Retinal pigment epithelial cell (primary cell): ENCODE results near the gene CCDC149.

Source experiments
- DNase-seq: peaks from one replicate; pipeline ENCODE4 v3.0.0-alpha.2; 2010; ENCODE audit warnings: low read depth
- H3K4me3 ChIP-seq: 2 replicates; pipeline ENCODE4 v1.5.1; 2011; ENCODE audit warnings: mild to moderate bottlenecking, low read length, control low read depth, moderate library complexity
- TF ChIP-seq, protein P1 (sequence below): conservative IDR thresholded peaks from 2 replicates; pipeline ENCODE4 v1.5.1; 2011; ENCODE audit warnings: low read depth, low read length, control low read depth, inconsistent platforms

CCDC149 gene

DNA sequence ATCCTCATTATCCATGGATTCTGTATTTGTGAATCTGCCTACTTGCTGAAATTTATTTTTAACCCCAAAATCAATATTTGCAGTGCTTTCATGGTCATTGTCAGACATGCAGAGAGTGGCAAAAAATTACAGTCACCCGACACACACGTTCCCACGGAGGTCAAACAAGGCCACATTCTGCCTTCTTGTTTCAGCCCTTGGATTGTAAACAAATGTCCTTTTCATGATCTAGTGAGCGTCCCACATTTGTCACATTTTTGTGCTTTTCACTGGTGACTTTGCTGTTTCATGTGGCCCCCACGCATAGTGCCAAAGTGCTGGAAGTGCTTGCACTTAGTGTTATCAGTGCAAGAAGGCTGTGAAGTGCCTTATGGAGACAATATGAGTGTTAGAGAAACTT lies 72.5 kb downstream of the CCDC149 start:
- TF ChIP-seq, protein P1, sequence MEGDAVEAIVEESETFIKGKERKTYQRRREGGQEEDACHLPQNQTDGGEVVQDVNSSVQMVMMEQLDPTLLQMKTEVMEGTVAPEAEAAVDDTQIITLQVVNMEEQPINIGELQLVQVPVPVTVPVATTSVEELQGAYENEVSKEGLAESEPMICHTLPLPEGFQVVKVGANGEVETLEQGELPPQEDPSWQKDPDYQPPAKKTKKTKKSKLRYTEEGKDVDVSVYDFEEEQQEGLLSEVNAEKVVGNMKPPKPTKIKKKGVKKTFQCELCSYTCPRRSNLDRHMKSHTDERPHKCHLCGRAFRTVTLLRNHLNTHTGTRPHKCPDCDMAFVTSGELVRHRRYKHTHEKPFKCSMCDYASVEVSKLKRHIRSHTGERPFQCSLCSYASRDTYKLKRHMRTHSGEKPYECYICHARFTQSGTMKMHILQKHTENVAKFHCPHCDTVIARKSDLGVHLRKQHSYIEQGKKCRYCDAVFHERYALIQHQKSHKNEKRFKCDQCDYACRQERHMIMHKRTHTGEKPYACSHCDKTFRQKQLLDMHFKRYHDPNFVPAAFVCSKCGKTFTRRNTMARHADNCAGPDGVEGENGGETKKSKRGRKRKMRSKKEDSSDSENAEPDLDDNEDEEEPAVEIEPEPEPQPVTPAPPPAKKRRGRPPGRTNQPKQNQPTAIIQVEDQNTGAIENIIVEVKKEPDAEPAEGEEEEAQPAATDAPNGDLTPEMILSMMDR = no peak
- no peak overlapping the region for H3K4me3 ChIP-seq
- DNase-seq = no peak

DNA sequence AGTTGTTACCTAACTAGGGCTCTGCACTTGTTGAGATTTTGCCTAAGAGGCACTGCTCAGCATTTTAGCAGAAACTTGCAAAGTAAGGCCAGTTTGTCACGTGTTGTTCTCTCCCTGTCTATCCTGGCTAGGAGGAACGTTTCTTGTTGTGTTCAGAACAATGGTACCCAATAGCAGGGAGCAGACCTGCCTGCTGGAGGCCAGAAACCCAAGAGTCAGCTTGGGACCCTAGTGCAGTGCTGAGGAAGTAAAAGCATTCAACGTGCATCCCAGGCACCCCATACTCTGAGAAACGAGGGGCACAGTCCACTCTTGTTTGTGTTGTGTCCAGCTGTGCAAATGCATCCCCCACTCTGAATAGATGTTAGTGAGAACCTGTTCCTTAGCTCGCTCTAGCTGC lies 75.1 kb downstream of the CCDC149 start:
- TF ChIP-seq, protein P1 = no peak
- no peak overlapping the region for H3K4me3 ChIP-seq
- no peak for DNase-seq

DNA sequence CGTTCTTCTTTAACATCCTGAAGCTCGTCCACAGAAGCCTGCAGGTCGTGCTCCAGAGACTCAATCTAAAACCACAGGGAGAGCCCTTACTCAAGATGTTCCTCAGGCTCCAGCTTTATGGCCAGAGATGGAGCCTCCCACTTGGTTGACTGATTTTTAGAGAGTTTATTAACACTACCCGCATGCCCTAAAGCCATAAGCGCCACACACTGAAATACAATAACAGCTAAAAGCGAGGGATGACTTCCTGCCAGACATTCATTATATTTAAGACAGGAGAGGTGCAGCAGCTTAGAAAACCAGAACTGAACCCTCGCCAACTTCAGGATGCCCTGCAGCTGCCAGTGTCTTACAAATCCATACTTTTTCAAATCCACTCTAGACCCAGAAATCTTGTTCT lies 75.5 kb downstream of the CCDC149 start:
- no peak overlapping the region for H3K4me3 ChIP-seq
- TF ChIP-seq, protein P1 = no peak
- DNase-seq = no peak

DNA sequence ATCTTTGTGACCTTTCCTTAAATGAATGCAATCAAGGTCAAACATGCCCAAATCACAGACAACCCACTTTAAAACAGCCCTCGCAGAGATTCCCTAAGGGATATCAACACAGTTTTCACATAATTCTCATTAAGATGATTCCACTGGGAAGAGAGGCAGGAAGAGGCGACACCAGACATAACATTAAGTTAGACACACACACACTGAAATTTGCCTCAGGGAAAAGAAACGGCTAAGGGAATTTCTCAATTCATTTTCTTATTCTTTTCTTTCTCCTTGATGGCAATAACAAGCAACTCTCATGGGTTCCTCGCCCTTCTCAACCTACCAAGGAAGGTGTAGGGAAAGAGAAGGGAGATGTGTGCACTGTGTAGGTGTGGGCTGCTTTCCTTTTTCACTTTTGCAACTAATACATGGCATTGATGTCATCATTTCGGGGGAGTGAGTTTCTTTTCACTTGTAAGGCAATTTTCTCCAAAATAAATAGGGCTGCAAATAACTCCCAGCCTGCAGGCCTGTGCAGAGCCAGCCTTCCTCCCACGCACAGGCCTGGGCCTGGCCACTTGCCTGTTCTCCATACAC lies 76.1 kb downstream of the CCDC149 start:
- H3K4me3 ChIP-seq = no peak overlapping the region
- TF ChIP-seq, protein P1 = no peak
- no peak for DNase-seq

DNA sequence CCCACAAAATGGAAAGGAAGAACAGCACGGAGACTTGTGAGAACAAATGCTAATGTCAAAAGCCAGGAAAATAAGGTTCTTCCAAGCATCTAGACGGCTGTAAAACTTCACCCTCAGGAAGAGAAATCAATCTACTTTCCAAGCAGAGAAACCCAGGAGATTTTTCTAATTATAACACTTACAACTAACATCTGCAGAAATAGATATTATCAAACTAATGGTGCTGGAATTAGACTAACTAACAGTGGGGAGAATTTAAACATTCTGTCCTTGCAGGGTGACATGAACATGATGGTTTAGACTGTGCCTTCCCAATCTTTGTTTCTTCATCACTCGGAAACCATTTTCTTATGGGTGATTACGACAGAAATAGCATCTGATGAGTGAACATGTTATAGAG lies 77.1 kb downstream of the CCDC149 start:
- no peak for DNase-seq
- TF ChIP-seq, protein P1 = no peak
- no peak overlapping the region for H3K4me3 ChIP-seq

DNA sequence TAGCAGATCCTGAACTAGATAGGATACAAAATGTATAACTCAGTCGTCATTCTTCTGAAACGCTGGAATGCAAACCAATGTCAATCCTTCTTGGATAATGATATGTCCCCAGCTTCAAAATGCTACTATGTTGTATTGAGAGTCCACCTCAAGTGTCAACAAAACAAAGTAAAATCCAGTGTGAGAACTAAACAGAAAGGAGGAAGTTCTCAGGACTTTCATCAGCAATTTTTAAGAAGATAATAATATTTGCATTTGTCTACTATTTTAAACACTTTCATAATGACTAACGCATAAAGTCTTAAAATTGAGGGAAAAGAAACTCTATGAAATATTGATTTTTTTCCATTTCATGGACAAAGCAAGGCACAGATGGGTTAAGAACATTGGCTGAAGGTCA lies 81.2 kb downstream of the CCDC149 start:
- H3K4me3 ChIP-seq = no peak overlapping the region
- TF ChIP-seq, protein P1 = no peak
- DNase-seq = no peak

DNA sequence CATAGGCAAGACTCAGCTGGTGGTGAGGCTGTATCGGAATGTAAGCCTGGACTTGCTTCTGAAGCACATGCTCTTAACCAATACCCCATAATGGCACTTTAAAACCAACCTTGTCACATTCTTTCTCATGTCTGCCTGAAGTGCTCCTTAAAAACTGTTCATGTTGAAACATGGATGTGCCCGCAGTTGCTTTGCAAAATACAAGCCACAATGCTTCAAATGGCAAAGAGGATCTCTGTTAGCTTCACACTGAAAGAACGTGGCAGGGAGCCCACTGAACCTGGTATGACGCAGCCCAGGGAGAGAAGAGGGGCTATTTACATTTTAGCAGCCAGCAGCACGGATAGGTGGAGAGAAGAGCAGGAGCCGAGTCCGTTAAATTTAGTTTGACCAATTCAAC lies 88.1 kb downstream of the CCDC149 start:
- TF ChIP-seq, protein P1 = no peak
- no peak for DNase-seq
- no peak overlapping the region for H3K4me3 ChIP-seq
